HCT116 (cell line): ENCODE measurements around the gene C16orf82. TPM values are rescaled to one million over a fixed set of nuclear protein-coding genes. Genes with fewer than 3 reads are reported as not detected.
A peak's percentile ranks its signal among the peaks of the same experiment; 100 is the strongest.

Source experiments
- ATAC-seq: fragments of 200-7000 bp; cut with Tn5 transposase; 2 replicates; pipeline ENCODE4 v1.9.1; 2020; ENCODE audit warnings: mild to moderate bottlenecking, moderate library complexity
- BruUV-seq: library from RNA; stranded (reverse); fragments of 400-500 nt; replicated peaks from 2 replicates; lab custom pipeline; 2021; lab: Mats Ljungman, UMichigan
- CTCF ChIA-PET: fragments of 300-600 bp; sonication (Branson Sonifier 250); formaldehyde crosslinking; loops from one replicate; lab custom pipeline; 2021; ENCODE audit warnings: antibody characterized with exemption; lab: Charles Lee
- POLR2A ChIA-PET: fragments of 300-600, 350-600 bp; sonication (Branson Sonifier 250); formaldehyde crosslinking; loops from one replicate; lab custom pipeline; 2021; ENCODE audit warnings: antibody characterized with exemption; lab: Charles Lee
- RAD21 ChIA-PET, 2 experiments: fragments of 300-600 bp; sonication (Branson Sonifier 250); formaldehyde crosslinking; loops; one replicate each; lab custom pipeline; 2023; ENCODE audit warnings: low total read pairs in 2 of 2; ENCODE audit not compliant: uncharacterized antibody in 2 of 2, unreplicated experiment in 2 of 2, low non-redundant PET in 1 of 2; lab: Charles Lee
- DNase-seq: peaks from one replicate; pipeline ENCODE4 v3.0.0-alpha.2; 2010; ENCODE audit warnings: low read depth, low spot score
- H2AFZ ChIP-seq: fragments of 200-600 bp; shearing (Covaris generic), sonication (generic); 2 replicates; pipeline ENCODE4 v1.6.1; 2017; ENCODE audit warnings: low read depth, mixed run types, mixed read lengths, antibody characterized with exemption, low read length; ENCODE audit not compliant: poor library complexity, severe bottlenecking
- H3K27ac ChIP-seq: 2 replicates; pipeline ENCODE4 v1.5.1; 2012; ENCODE audit warnings: low read depth, low read length
- H3K27me3 ChIP-seq: fragments of 200-600 bp; sonication (generic); 2 replicates; pipeline ENCODE4 v1.6.1; 2016; ENCODE audit warnings: mixed run types, low read length, mixed read lengths; ENCODE audit not compliant: insufficient read depth
- H3K36me3 ChIP-seq, 2 experiments: fragments of 200-500 bp in 1 of 2; fragments of 200-600 bp in 1 of 2; sonication (Bioruptor generic) in 1 of 2; sonication (generic) in 1 of 2; 2 replicates each; pipeline versions ENCODE4 v1.5.1 to v1.6.1; 2014 to 2016; ENCODE audit warnings: low read length in 2 of 2, inconsistent platforms in 1 of 2, mixed read lengths in 1 of 2, mixed run types in 1 of 2; ENCODE audit not compliant: insufficient read depth in 2 of 2, control insufficient read depth in 1 of 2
- H3K4me1 ChIP-seq, 2 experiments: fragments of 200-600 bp in 1 of 2; sonication (generic) in 1 of 2; 2 replicates each; pipeline versions ENCODE4 v1.5.1 to v1.6.1; 2012 to 2017; ENCODE audit warnings: low read length in 2 of 2, inconsistent platforms in 1 of 2, mild to moderate bottlenecking in 1 of 2, mixed read lengths in 1 of 2, mixed run types in 1 of 2, moderate library complexity in 1 of 2; ENCODE audit not compliant: insufficient read depth in 2 of 2, control insufficient read depth in 1 of 2
- H3K4me2 ChIP-seq: fragments of 200-600 bp; sonication (generic); 2 replicates; pipeline ENCODE4 v1.6.1; 2017; ENCODE audit warnings: mixed run types, low read length, mixed read lengths
- H3K4me3 ChIP-seq, 2 experiments: fragments of 200-600 bp in 1 of 2; sonication (generic) in 1 of 2; replicated peaks in 1 of 2; 2 replicates each; pipeline ENCODE4 v1.5.1; 2011 to 2016; ENCODE audit warnings: low read length in 2 of 2, control low read depth in 1 of 2, low read depth in 1 of 2, mild to moderate bottlenecking in 1 of 2, mixed read lengths in 1 of 2, mixed run types in 1 of 2
- H3K79me2 ChIP-seq: fragments of 200-600 bp; sonication (generic); 2 replicates; pipeline ENCODE4 v1.6.1; 2017; ENCODE audit warnings: mild to moderate bottlenecking, mixed run types, low read length, moderate library complexity, mixed read lengths; ENCODE audit not compliant: insufficient read depth
- H3K9ac ChIP-seq: fragments of 200-600 bp; sonication (generic); 2 replicates; pipeline ENCODE4 v1.6.1; 2016; ENCODE audit warnings: low read length, mixed read lengths
- H3K9me2 ChIP-seq: fragments of 200-600 bp; sonication (generic), shearing (Covaris generic); 2 replicates; pipeline ENCODE4 v1.6.1; 2017; ENCODE audit warnings: mixed run types, mild to moderate bottlenecking, moderate library complexity; ENCODE audit not compliant: insufficient read depth
- H3K9me3 ChIP-seq, 2 experiments: fragments of 200-500 bp in 1 of 2; fragments of 200-600 bp in 1 of 2; sonication (Bioruptor generic) in 1 of 2; sonication (generic) in 1 of 2; 2 replicates each; pipeline ENCODE4 v1.6.1; 2014 to 2017; ENCODE audit warnings: low read length in 2 of 2, mixed read lengths in 2 of 2, inconsistent platforms in 1 of 2, low read depth in 1 of 2, mild to moderate bottlenecking in 1 of 2, mixed run types in 1 of 2, moderate library complexity in 1 of 2; ENCODE audit not compliant: control insufficient read depth in 1 of 2, insufficient read depth in 1 of 2
- H4K20me1 ChIP-seq: fragments of 200-600 bp; sonication (generic), shearing (Covaris generic); 2 replicates; pipeline ENCODE4 v1.6.1; 2017; ENCODE audit warnings: mixed run types, mild to moderate bottlenecking, moderate library complexity; ENCODE audit not compliant: insufficient read depth
- CBX3 ChIP-seq: IDR thresholded peaks from 2 replicates; pipeline ENCODE4 v1.6.1; 2012; ENCODE audit warnings: low read depth
- CEBPB ChIP-seq: IDR thresholded peaks from 2 replicates; pipeline ENCODE4 v1.6.1; 2012; ENCODE audit warnings: low read depth
- ELF1 ChIP-seq: IDR thresholded peaks from 2 replicates; pipeline ENCODE4 v1.6.1; 2012; ENCODE audit warnings: low read depth, borderline replicate concordance
- EZH2 ChIP-seq: fragments of 200-600 bp; sonication (generic); IDR thresholded peaks from 2 replicates; pipeline ENCODE4 v1.6.1; 2017; ENCODE audit warnings: antibody characterized with exemption, mixed run types
- EZH2phosphoT487 ChIP-seq: fragments of 200-600 bp; IDR thresholded peaks from 2 replicates; pipeline ENCODE4 v1.6.1; 2018; ENCODE audit warnings: antibody characterized with exemption, borderline replicate concordance
- JUND ChIP-seq: IDR thresholded peaks from 2 replicates; pipeline ENCODE4 v1.6.1; 2012
- POLR2AphosphoS5 ChIP-seq: IDR thresholded peaks from 2 replicates; pipeline ENCODE4 v1.6.1; 2011; ENCODE audit warnings: mild to moderate bottlenecking, low read depth, low read length, moderate library complexity
- RAD21 ChIP-seq: IDR thresholded peaks from 2 replicates; pipeline ENCODE4 v1.6.1; 2012; ENCODE audit warnings: low read depth, mild to moderate bottlenecking
- SIN3A ChIP-seq: IDR thresholded peaks from 2 replicates; pipeline ENCODE4 v1.6.1; 2012; ENCODE audit warnings: low read depth
- SP1 ChIP-seq: IDR thresholded peaks from 2 replicates; pipeline ENCODE4 v1.6.1; 2012; ENCODE audit warnings: low read depth
- SRF ChIP-seq: IDR thresholded peaks from 2 replicates; pipeline ENCODE4 v1.6.1; 2012; ENCODE audit warnings: low read depth
- YY1 ChIP-seq: IDR thresholded peaks from 2 replicates; pipeline ENCODE4 v1.6.1; 2011; ENCODE audit warnings: low read length, low read depth, moderate library complexity, mild to moderate bottlenecking; ENCODE audit not compliant: insufficient replicate concordance; ENCODE audit errors: extremely low read depth
- ZFX ChIP-seq: fragments of 450-650 bp; IDR thresholded peaks from 2 replicates; pipeline ENCODE4 v1.6.1; 2017
- ZNF274 ChIP-seq: fragments of 200-500 bp; sonication (Bioruptor generic); IDR thresholded peaks from 2 replicates; pipeline ENCODE4 v1.6.1; 2014; ENCODE audit warnings: mild to moderate bottlenecking, low read depth, low read length, inconsistent platforms
- intact Hi-C: fragments of 100-400 bp; cut with micrococcal nuclease; formaldehyde crosslinking; loops from 2 replicates; pipeline ENCODE4 v1.10.0; 2022
- total RNA-seq: library from RNA; stranded (reverse); gene quantifications from one replicate; pipeline ENCODE4 v1.2.1, GENCODE V29; 2021; ENCODE audit not compliant: unreplicated experiment
- TF ChIP-seq, protein P1 (sequence below), 3 experiments: fragments of 200-600 bp in 1 of 3; sonication (generic) in 1 of 3; IDR thresholded peaks in 2 of 3; conservative IDR thresholded peaks in 1 of 3; 2 replicates each; pipeline ENCODE4 v1.5.1; 2012 to 2017; ENCODE audit warnings: low read depth in 2 of 3, low read length in 2 of 3, antibody characterized with exemption in 1 of 3, borderline replicate concordance in 1 of 3, control low read depth in 1 of 3, mild to moderate bottlenecking in 1 of 3, mixed read lengths in 1 of 3, mixed run types in 1 of 3, moderate library complexity in 1 of 3; ENCODE audit not compliant: insufficient read depth in 1 of 3
- TF ChIP-seq, protein P2 (sequence below): IDR thresholded peaks from 2 replicates; pipeline ENCODE4 v1.6.1; 2012

The C16orf82 gene
- total RNA-seq, 1 experiment from 2014 or later, result not detected

DNA sequence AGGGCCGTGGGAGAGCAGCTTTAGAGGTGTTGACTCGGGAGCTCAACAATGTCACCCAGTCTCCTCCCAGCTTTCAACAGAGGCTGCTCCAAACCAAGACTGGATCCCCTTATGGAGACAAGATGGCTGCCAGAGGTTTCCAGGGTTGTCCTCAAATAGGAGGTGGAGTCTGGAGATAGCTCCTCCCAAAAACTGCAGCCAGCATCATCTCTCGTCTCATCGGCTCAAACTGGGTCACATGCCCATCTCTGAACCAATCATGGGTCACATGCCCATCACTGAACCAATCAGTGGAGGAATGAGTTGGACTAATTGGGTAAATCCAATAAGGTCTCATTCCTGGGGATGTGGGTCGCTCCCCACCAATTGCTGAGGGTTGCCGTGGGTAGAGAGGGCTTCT, 41.1 kb upstream of the C16orf82 start:
- H3K9ac ChIP-seq, result no peak overlapping the region
- no TSS peak for BruUV-seq
- peak; percentile 70 for ATAC-seq
- no peaks in the 10 kb centered on the region for H3K79me2 ChIP-seq
- no peak overlapping the region for H3K4me2 ChIP-seq
- ChIA-PET CTCF (no interaction called here), RAD21 (no interaction called here), POLR2A (no interaction called here)
- H3K27me3 ChIP-seq, result peaks cover 20% of the 10 kb centered on the region
- no peaks in the 10 kb centered on the region for H3K9me2 ChIP-seq
- H3K36me3 ChIP-seq, result no peaks in the 10 kb centered on the region
- no peak overlapping the region for H2AFZ ChIP-seq
- no peak for TF ChIP-seq SRF
- TF ChIP-seq SIN3A, result no peak
- TF ChIP-seq ZNF274, result no peak
- TF ChIP-seq, protein P1, sequence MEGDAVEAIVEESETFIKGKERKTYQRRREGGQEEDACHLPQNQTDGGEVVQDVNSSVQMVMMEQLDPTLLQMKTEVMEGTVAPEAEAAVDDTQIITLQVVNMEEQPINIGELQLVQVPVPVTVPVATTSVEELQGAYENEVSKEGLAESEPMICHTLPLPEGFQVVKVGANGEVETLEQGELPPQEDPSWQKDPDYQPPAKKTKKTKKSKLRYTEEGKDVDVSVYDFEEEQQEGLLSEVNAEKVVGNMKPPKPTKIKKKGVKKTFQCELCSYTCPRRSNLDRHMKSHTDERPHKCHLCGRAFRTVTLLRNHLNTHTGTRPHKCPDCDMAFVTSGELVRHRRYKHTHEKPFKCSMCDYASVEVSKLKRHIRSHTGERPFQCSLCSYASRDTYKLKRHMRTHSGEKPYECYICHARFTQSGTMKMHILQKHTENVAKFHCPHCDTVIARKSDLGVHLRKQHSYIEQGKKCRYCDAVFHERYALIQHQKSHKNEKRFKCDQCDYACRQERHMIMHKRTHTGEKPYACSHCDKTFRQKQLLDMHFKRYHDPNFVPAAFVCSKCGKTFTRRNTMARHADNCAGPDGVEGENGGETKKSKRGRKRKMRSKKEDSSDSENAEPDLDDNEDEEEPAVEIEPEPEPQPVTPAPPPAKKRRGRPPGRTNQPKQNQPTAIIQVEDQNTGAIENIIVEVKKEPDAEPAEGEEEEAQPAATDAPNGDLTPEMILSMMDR (IDR thresholded peaks at IDR 0.05 in 2 of 3, conservative IDR thresholded peaks at IDR 0.05 in 1 of 3; ENCODE audit: borderline replicate concordance in 1 of 3, insufficient read depth in 1 of 3, low read depth in 2 of 3, low read length in 2 of 3), result no peak
- TF ChIP-seq CEBPB, result no peak
- TF ChIP-seq, protein P2, sequence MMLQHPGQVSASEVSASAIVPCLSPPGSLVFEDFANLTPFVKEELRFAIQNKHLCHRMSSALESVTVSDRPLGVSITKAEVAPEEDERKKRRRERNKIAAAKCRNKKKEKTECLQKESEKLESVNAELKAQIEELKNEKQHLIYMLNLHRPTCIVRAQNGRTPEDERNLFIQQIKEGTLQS, result no peak
- TF ChIP-seq POLR2AphosphoS5, result no peak
- no peak for TF ChIP-seq EZH2phosphoT487
- TF ChIP-seq ELF1, result no peak
- no peak for TF ChIP-seq EZH2
- TF ChIP-seq RAD21, result no peak
- no peak for TF ChIP-seq ZFX
- no peak for TF ChIP-seq YY1
- TF ChIP-seq SP1, result no peak
- TF ChIP-seq JUND, result no peak
- TF ChIP-seq CBX3, result no peak
- no peak overlapping the region for H3K27ac ChIP-seq
- no peak overlapping the region for H3K4me3 ChIP-seq
- peak; percentile 6 for DNase-seq
- no peaks in the 10 kb centered on the region for H3K9me3 ChIP-seq
- intact Hi-C loops, result no loop called here
- H4K20me1 ChIP-seq, result no peaks in the 10 kb centered on the region
- H3K4me1 ChIP-seq, result peaks cover 0 to 4% of the 10 kb centered on the region in 2 experiments; a peak in 1 of 4 replicates
